GM12874 (cell line): ENCODE measurements around the gene ZNF462.

Experiments used
- TF ChIP-seq, protein P1 (sequence below): IDR thresholded peaks from 2 replicates; pipeline ENCODE4 v1.5.1; 2011; ENCODE audit warnings: low read depth, mild to moderate bottlenecking, control low read depth, low read length, moderate library complexity; ENCODE audit not compliant: insufficient read depth

Gene ZNF462

GRCh38 chr9:106862821-106863720, at the start of gene ZNF462:
Gene ZNF462, plus strand, starts transcription at chr9:106863166. Its CDS starts 60,218 bp downstream, at chr9:106923384.
- TF ChIP-seq, protein P1, sequence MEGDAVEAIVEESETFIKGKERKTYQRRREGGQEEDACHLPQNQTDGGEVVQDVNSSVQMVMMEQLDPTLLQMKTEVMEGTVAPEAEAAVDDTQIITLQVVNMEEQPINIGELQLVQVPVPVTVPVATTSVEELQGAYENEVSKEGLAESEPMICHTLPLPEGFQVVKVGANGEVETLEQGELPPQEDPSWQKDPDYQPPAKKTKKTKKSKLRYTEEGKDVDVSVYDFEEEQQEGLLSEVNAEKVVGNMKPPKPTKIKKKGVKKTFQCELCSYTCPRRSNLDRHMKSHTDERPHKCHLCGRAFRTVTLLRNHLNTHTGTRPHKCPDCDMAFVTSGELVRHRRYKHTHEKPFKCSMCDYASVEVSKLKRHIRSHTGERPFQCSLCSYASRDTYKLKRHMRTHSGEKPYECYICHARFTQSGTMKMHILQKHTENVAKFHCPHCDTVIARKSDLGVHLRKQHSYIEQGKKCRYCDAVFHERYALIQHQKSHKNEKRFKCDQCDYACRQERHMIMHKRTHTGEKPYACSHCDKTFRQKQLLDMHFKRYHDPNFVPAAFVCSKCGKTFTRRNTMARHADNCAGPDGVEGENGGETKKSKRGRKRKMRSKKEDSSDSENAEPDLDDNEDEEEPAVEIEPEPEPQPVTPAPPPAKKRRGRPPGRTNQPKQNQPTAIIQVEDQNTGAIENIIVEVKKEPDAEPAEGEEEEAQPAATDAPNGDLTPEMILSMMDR = no peak

- TF ChIP-seq, protein P1 = no peak
Observed at GRCh38 chr9:106816524-106816923, 46.4 kb upstream of the ZNF462 start.

GRCh38 chr9:106818034-106818433, 44.9 kb upstream of the ZNF462 start:
- TF ChIP-seq, protein P1 = no peak

DNA sequence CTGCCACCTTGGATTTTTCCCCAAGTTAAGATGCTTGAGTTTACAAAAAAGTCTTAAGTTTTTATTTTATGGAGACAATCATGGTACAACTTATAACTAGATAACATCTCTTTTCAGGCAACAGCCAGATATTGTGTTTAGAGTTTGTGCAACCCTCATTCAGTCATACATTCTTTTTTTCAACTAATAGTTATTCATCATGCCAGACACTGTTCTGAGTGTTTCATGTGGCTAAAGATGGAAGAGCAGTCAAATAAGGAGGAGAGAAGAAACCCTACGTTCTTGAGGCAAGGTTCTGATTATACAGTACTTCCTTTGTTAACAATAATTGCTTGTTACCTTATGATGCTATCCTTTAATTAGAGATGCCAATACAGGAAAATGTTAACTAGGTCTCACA, 42.1 kb upstream of the ZNF462 start:
- TF ChIP-seq, protein P1 = no peak

DNA sequence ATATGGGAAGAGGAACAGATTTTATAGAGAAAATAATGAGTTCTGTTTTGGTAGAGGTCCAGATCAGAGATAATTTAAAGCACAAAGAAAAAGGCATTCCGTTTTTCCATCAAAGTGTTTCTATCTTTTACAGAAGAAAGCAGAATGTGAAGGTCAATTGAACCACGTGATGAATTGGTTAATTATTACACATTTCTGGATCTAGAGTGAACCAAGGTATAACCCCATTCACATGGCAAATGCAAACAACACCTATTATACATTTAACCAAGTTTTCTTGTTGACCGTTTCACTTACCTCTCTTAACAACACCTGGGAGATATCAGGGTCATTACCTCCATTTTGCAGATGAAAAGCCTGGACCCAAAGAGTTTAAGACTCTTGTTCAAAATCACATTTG, 34.9 kb upstream of the ZNF462 start:
- TF ChIP-seq, protein P1 = no peak

- TF ChIP-seq, protein P1 = no peak
Observed at GRCh38 chr9:106828965-106829364, 34.0 kb upstream of the ZNF462 start.

DNA sequence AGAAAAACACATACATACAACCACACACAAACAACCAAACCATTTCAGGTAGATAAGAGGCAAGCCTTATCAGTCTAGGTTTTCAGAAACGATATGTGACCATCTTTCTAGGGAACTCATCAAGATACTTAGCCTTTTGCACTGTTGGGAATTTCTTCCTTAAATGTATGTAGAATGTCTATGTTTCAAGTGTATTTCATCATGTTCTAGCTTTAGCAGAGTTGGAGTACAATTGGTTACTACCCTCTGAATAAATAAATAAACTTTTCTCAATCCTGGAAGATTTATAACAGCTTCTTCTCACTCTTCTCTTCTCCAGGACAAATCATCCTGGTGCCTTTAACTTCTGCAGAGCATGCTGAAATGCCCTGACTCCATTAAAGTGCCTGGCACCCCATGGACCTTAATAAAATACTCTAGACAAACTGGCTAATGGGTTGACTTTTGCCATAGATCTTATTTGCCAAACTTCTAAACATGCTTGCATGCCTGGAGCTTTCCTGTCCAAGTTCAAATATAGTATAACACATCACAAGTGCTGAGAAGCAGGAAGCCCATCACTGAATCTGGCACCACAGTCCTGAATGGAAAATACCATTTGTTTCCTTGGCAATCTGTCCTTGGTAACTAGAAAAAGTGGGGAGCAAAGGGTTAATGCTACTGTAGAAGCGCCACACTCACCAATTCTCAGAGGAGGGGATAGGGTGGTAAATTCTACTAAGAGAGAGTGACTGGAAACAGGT, 33.1 kb upstream of the ZNF462 start:
- TF ChIP-seq, protein P1 = no peak
